ENCODE data around the gene SMYD3.

SMYD3 gene

DNA sequence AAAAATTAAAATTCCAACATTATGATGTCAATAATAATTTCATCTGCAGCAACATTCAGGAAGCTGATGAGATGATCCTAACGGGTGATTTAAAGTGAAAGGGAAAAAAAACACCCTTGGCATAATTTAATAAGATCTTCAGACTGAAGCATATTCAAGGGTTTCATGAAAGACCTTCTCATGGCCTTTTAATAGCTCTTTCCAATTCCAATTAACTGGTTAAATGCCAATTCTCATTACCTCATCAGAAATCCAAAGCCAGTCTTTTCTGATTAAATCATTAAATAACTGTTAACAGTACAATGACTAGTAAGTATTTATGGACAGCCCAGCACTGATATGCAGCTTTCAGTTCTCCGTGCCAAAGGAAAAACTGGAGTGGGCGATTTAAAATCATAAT lies 407.5 kb downstream of the SMYD3 start:
- no peak overlapping the region for H3K4me2 ChIP-seq (ENCODE audit: low read length)
- H3K79me2 ChIP-seq (ENCODE audit: control insufficient read depth, low read length) = no peaks in the 10 kb centered on the region
- no peaks in the 10 kb centered on the region for H3F3A ChIP-seq (ENCODE audit: control insufficient read depth, insufficient read depth)
- no peaks in the 10 kb centered on the region for H3K9me3 ChIP-seq (ENCODE audit: control insufficient read depth, insufficient read depth, low read length)
- no peaks in the 10 kb centered on the region for H4K20me1 ChIP-seq (ENCODE audit: control insufficient read depth, insufficient read depth, low read depth, low read length)
- H3K4me1 ChIP-seq (ENCODE audit: control insufficient read depth, low read length) = peaks cover 6% of the 10 kb centered on the region; the same call in 1 of the 2 replicates
- TF ChIP-seq EZH2phosphoT487 (IDR thresholded peaks at IDR 0.05; ENCODE audit: borderline replicate concordance, low read length) = no peak
- TF ChIP-seq, protein P1, sequence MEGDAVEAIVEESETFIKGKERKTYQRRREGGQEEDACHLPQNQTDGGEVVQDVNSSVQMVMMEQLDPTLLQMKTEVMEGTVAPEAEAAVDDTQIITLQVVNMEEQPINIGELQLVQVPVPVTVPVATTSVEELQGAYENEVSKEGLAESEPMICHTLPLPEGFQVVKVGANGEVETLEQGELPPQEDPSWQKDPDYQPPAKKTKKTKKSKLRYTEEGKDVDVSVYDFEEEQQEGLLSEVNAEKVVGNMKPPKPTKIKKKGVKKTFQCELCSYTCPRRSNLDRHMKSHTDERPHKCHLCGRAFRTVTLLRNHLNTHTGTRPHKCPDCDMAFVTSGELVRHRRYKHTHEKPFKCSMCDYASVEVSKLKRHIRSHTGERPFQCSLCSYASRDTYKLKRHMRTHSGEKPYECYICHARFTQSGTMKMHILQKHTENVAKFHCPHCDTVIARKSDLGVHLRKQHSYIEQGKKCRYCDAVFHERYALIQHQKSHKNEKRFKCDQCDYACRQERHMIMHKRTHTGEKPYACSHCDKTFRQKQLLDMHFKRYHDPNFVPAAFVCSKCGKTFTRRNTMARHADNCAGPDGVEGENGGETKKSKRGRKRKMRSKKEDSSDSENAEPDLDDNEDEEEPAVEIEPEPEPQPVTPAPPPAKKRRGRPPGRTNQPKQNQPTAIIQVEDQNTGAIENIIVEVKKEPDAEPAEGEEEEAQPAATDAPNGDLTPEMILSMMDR (IDR thresholded peaks at IDR 0.05; ENCODE audit: low read depth, low read length, poor library complexity, severe bottlenecking) = no peak
- no peaks in the 10 kb centered on the region for H3K9me2 ChIP-seq (replicated peaks; ENCODE audit: control insufficient read depth, low read length)
- H3K27me3 ChIP-seq (ENCODE audit: control insufficient read depth, low read length) = no peaks in the 10 kb centered on the region
- H3K36me3 ChIP-seq (ENCODE audit: control insufficient read depth, low read length) = no peaks in the 10 kb centered on the region
- no peak overlapping the region for H3K27ac ChIP-seq (ENCODE audit: low read depth, low read length)
- no peak overlapping the region for H3K4me3 ChIP-seq (ENCODE audit: low read length)

GRCh38 chr1:246096356-246096755 lies 410.7 kb downstream of the SMYD3 start:
- H3K4me3 ChIP-seq (ENCODE audit: low read length) = no peak overlapping the region

GRCh38 chr1:246095443-246095842 lies 411.6 kb downstream of the SMYD3 start:
- Histone ChIP-seq H3K27me3 (ENCODE audit: control insufficient read depth, low read length) (no peaks in the 10 kb centered on the region), H3K9me3 (ENCODE audit: control insufficient read depth, insufficient read depth, low read length) (0 out of 2 replicates have a peak, but pooled peaks cover 4% of the 10 kb centered on the region), H3K4me1 (ENCODE audit: control insufficient read depth, low read length) (peaks cover 16% of the 10 kb centered on the region; the same call in 1 of the 2 replicates), H3K36me3 (ENCODE audit: control insufficient read depth, low read length) (no peaks in the 10 kb centered on the region), H3K9me2 (replicated peaks; ENCODE audit: control insufficient read depth, low read length) (no peaks in the 10 kb centered on the region), H3K4me3 (ENCODE audit: low read length) (no peak overlapping the region), H3K4me2 (ENCODE audit: low read length) (no peak overlapping the region), H3K79me2 (ENCODE audit: control insufficient read depth, low read length) (no peaks in the 10 kb centered on the region), H3K27ac (ENCODE audit: low read depth, low read length) (no peak overlapping the region), H3F3A (ENCODE audit: control insufficient read depth, insufficient read depth) (no peaks in the 10 kb centered on the region), H4K20me1 (ENCODE audit: control insufficient read depth, insufficient read depth, low read depth, low read length) (no peaks in the 10 kb centered on the region)
- no peak for TF ChIP-seq EZH2phosphoT487 (IDR thresholded peaks at IDR 0.05; ENCODE audit: borderline replicate concordance, low read length)
- TF ChIP-seq, protein P1 (IDR thresholded peaks at IDR 0.05; ENCODE audit: low read depth, low read length, poor library complexity, severe bottlenecking) = no peak

More at GRCh38 chr1:246096356-246096755, 410.7 kb downstream of the SMYD3 start:
- H3K79me2 ChIP-seq (ENCODE audit: control insufficient read depth, low read length) = no peaks in the 10 kb centered on the region
- H4K20me1 ChIP-seq (ENCODE audit: control insufficient read depth, insufficient read depth, low read depth, low read length) = no peaks in the 10 kb centered on the region
- H3K4me2 ChIP-seq (ENCODE audit: low read length) = no peak overlapping the region
- H3K27me3 ChIP-seq (ENCODE audit: control insufficient read depth, low read length) = no peaks in the 10 kb centered on the region
- TF ChIP-seq EZH2phosphoT487 (IDR thresholded peaks at IDR 0.05; ENCODE audit: borderline replicate concordance, low read length) = no peak
- TF ChIP-seq, protein P1 (IDR thresholded peaks at IDR 0.05; ENCODE audit: low read depth, low read length, poor library complexity, severe bottlenecking) = no peak
- H3K36me3 ChIP-seq (ENCODE audit: control insufficient read depth, low read length) = no peaks in the 10 kb centered on the region
- H3K27ac ChIP-seq (ENCODE audit: low read depth, low read length) = no peak overlapping the region
- H3K9me3 ChIP-seq (ENCODE audit: control insufficient read depth, insufficient read depth, low read length) = 0 out of 2 replicates have a peak, but pooled peaks cover 4% of the 10 kb centered on the region
- H3F3A ChIP-seq (ENCODE audit: control insufficient read depth, insufficient read depth) = no peaks in the 10 kb centered on the region
- H3K4me1 ChIP-seq (ENCODE audit: control insufficient read depth, low read length) = peaks cover 16% of the 10 kb centered on the region; the same call in 1 of the 2 replicates
- H3K9me2 ChIP-seq (replicated peaks; ENCODE audit: control insufficient read depth, low read length) = no peaks in the 10 kb centered on the region

All from DOHH2 (cell line).